Left ventricle myocardium inferior (tissue), 1 donor: ENCODE results near the gene SLC25A3. TPM values are rescaled to one million over a fixed set of nuclear protein-coding genes. Genes with fewer than 3 reads are reported as not detected.

Source experiments
- DNase-seq: peaks from one replicate; pipeline ENCODE4 v3.0.0-alpha.2; 2020
- H3K27ac ChIP-seq: fragments of 200-600 bp; replicated peaks from 2 replicates; pipeline ENCODE4 v1.8.0; 2021
- H3K27me3 ChIP-seq: fragments of 200-600 bp; 2 replicates; pipeline ENCODE4 v1.8.0; 2021; ENCODE audit warnings: low read depth
- H3K36me3 ChIP-seq: fragments of 200-600 bp; 2 replicates; pipeline ENCODE4 v1.8.0; 2021
- H3K4me1 ChIP-seq: fragments of 200-600 bp; 2 replicates; pipeline ENCODE4 v1.8.0; 2021
- H3K4me3 ChIP-seq: fragments of 200-600 bp; 2 replicates; pipeline ENCODE4 v1.8.0; 2021; ENCODE audit warnings: mild to moderate bottlenecking, moderate library complexity
- H3K9me3 ChIP-seq: fragments of 200-600 bp; replicated peaks from 2 replicates; pipeline ENCODE4 v1.8.0; 2021
- CTCF ChIP-seq: fragments of 200-600 bp; IDR thresholded peaks from 2 replicates; pipeline ENCODE4 v1.8.0; 2021; ENCODE audit warnings: antibody characterized with exemption, mild to moderate bottlenecking, borderline replicate concordance
- intact Hi-C: fragments of 100-400 bp; cut with micrococcal nuclease; formaldehyde crosslinking; loops from one replicate; pipeline ENCODE4 v1.11.0; 2022
- total RNA-seq: library from RNA; stranded (reverse); fragmentation: NEBNext Ultra II Directional; extraction: Animal tissue kit (Norgen Biotek cat#: 25700); gene quantifications from one replicate; pipeline ENCODE4 v1.2.1, GENCODE V29; 2021
- donor health status: DM: no; HTN: yes; CAD: no; lungs with severe emphysema.

The SLC25A3 gene
- total RNA-seq, 1 donor from 2014 or later: 1,638 TPM

- H3K36me3 ChIP-seq: no peaks in the 10 kb centered on the region
- no peak for TF ChIP-seq CTCF
- no peak overlapping the region for H3K27ac ChIP-seq
- H3K9me3 ChIP-seq: no peaks in the 10 kb centered on the region
- H3K4me3 ChIP-seq: no peak overlapping the region
- intact Hi-C loops: no loop called here
- no peak for DNase-seq
- H3K4me1 ChIP-seq: no peaks in the 10 kb centered on the region
- H3K27me3 ChIP-seq: no peaks in the 10 kb centered on the region
Observed at GRCh38 chr12:98582093-98582492, 11.4 kb upstream of the SLC25A3 start.

- H3K36me3 ChIP-seq: no peaks in the 10 kb centered on the region
- intact Hi-C loops: no loop called here
- H3K27ac ChIP-seq: no peak overlapping the region
- no peaks in the 10 kb centered on the region for H3K27me3 ChIP-seq
- no peak for DNase-seq
- H3K4me3 ChIP-seq: no peak overlapping the region
- H3K4me1 ChIP-seq: no peaks in the 10 kb centered on the region
- no peak for TF ChIP-seq CTCF
- H3K9me3 ChIP-seq: no peaks in the 10 kb centered on the region
Observed at GRCh38 chr12:98587084-98587483, 6.4 kb upstream of the SLC25A3 start.

- Histone ChIP-seq H3K27me3 (no peaks in the 10 kb centered on the region), H3K9me3 (no peaks in the 10 kb centered on the region), H3K27ac (no peak overlapping the region), H3K4me1 (peaks cover 34% of the 10 kb centered on the region), H3K36me3 (peaks cover 16% of the 10 kb centered on the region), H3K4me3 (no peak overlapping the region)
- DNase-seq: no peak
- intact Hi-C loops: no loop called here
- TF ChIP-seq CTCF: no peak
Observed at GRCh38 chr12:98591209-98591608, 2.3 kb upstream of the SLC25A3 start.

GRCh38 chr12:98592825-98593322, 612 bp upstream of the SLC25A3 start:
- Histone ChIP-seq H3K36me3 (peaks cover 33% of the 10 kb centered on the region), H3K27ac (peak overlapping the region; percentile 98), H3K27me3 (no peaks in the 10 kb centered on the region), H3K4me3 (peak overlapping the region; percentile 100), H3K4me1 (peaks cover 51% of the 10 kb centered on the region), H3K9me3 (no peaks in the 10 kb centered on the region)
- TF ChIP-seq CTCF: no peak
- no peak for DNase-seq
- intact Hi-C loops: no loop called here

GRCh38 chr12:98594050-98594835, 757 bp downstream of the SLC25A3 start:
- peak overlapping the region; percentile 98 for H3K27ac ChIP-seq
- peaks cover 47% of the 10 kb centered on the region for H3K36me3 ChIP-seq
- no peak for TF ChIP-seq CTCF
- H3K9me3 ChIP-seq: no peaks in the 10 kb centered on the region
- intact Hi-C loops: no loop called here
- H3K27me3 ChIP-seq: no peaks in the 10 kb centered on the region
- DNase-seq: peak; percentile 41
- peak overlapping the region; percentile 100 for H3K4me3 ChIP-seq
- H3K4me1 ChIP-seq: peaks cover 64% of the 10 kb centered on the region
